K562 (cell line): ENCODE data around the gene TMEM127. TPM values are rescaled to one million over a fixed set of nuclear protein-coding genes. Genes with fewer than 3 reads are reported as not detected.
A peak's percentile ranks its signal among the peaks of the same experiment; 100 is the strongest.

ENCODE experiments used
- ATAC-seq: fragments of 200-7000 bp; cut with Tn5 transposase; 3 replicates; pipeline ENCODE4 v1.9.1; 2020; ENCODE audit warnings: moderate library complexity
- BruUV-seq: library from RNA; stranded (reverse); fragments of 400-500 nt; replicated peaks from 2 replicates; lab custom pipeline; 2021; lab: Mats Ljungman, UMichigan
- CTCF ChIA-PET: fragments of 300-600 bp; formaldehyde crosslinking; extraction: SDS; loops from one replicate; lab custom pipeline; 2021; ENCODE audit warnings: low intra/inter-chr PET ratio; lab: Yijun Ruan, JAX
- POLR2A ChIA-PET: fragments of 300-600, 350-650 bp; sonication (Branson Sonifier 250); formaldehyde crosslinking; extraction: SDS; loops from one replicate; lab custom pipeline; 2021; ENCODE audit warnings: antibody characterized with exemption, inconsistent platforms; lab: Yijun Ruan, JAX
- DNase-seq, 4 experiments: peaks; one replicate each; pipeline versions ENCODE4 v3.0.0 to v3.0.0-alpha.2; 2011 to 2018; ENCODE audit warnings: low spot score in 3 of 4, mixed read lengths in 3 of 4; ENCODE audit errors: extremely low read depth in 1 of 4
- FAIRE-seq: peaks from 2 replicates; lab custom pipeline; 2011; peaks lifted over from hg19 to GRCh38; lab: Jason Lieb, UNC
- H2AFZ ChIP-seq: 2 replicates; pipeline ENCODE4 v1.6.0; 2011; ENCODE audit warnings: low read depth, low read length, control low read depth, inconsistent platforms
- H3K27ac ChIP-seq: fragments of 200-600 bp; 3 replicates; pipeline ENCODE4 v1.8.0; 2011; ENCODE audit warnings: low read depth, mild to moderate bottlenecking, control low read depth, inconsistent platforms, low read length, moderate library complexity, mixed read lengths; ENCODE audit errors: extremely low read depth
- H3K27me3 ChIP-seq, 2 experiments: fragments of 300-600 bp in 1 of 2; 2 replicates in 1 of 2; 3 replicates in 1 of 2; pipeline versions ENCODE4 v1.6.0 to v1.8.0; 2011; ENCODE audit warnings: inconsistent platforms in 2 of 2, low read length in 2 of 2, mild to moderate bottlenecking in 1 of 2, mixed read lengths in 1 of 2, moderate library complexity in 1 of 2; ENCODE audit not compliant: control insufficient read depth in 2 of 2, insufficient read depth in 2 of 2
- H3K36me3 ChIP-seq: fragments of 300-600 bp; 3 replicates; pipeline ENCODE4 v1.8.0; 2011; ENCODE audit warnings: mild to moderate bottlenecking, low read length, inconsistent platforms; ENCODE audit not compliant: control insufficient read depth, insufficient read depth
- H3K4me1 ChIP-seq, 2 experiments: fragments of 200-600 bp in 1 of 2; replicated peaks in 1 of 2; 2 replicates in 1 of 2; 3 replicates in 1 of 2; pipeline versions ENCODE4 v1.5.1 to v1.8.0; 2011; ENCODE audit warnings: inconsistent platforms in 2 of 2, low read length in 2 of 2, mild to moderate bottlenecking in 1 of 2, mixed read lengths in 1 of 2, moderate library complexity in 1 of 2; ENCODE audit not compliant: control insufficient read depth in 2 of 2, insufficient read depth in 2 of 2
- H3K4me2 ChIP-seq: 2 replicates; pipeline ENCODE4 v1.6.1; 2011; ENCODE audit warnings: low read length, control low read depth, inconsistent platforms, mixed read lengths; ENCODE audit not compliant: insufficient read depth
- H3K4me3 ChIP-seq: fragments of 200-600 bp; sonication (generic), shearing (Covaris generic); 2 replicates; pipeline ENCODE4 v1.5.1; 2016; ENCODE audit warnings: control low read depth, inconsistent platforms
- H3K79me2 ChIP-seq: fragments of 200-600 bp; 3 replicates; pipeline ENCODE4 v1.8.0; 2011; ENCODE audit warnings: low read length, inconsistent platforms; ENCODE audit not compliant: control insufficient read depth, insufficient read depth
- H3K9ac ChIP-seq, 2 experiments: 2 replicates each; pipeline versions ENCODE4 v1.6.0 to v1.6.1; 2011; ENCODE audit warnings: low read depth in 2 of 2, low read length in 2 of 2, control low read depth in 1 of 2, inconsistent platforms in 1 of 2, mild to moderate bottlenecking in 1 of 2, mixed read lengths in 1 of 2; ENCODE audit not compliant: insufficient read depth in 1 of 2
- H3K9me1 ChIP-seq: one replicate; pipeline ENCODE4 v1.6.0; 2011; ENCODE audit warnings: inconsistent platforms, mild to moderate bottlenecking, low read length, moderate library complexity; ENCODE audit not compliant: control insufficient read depth, insufficient read depth
- H3K9me3 ChIP-seq: replicated peaks from 2 replicates; pipeline ENCODE4 v1.5.1; 2011; ENCODE audit warnings: low read depth, low read length, inconsistent platforms; ENCODE audit not compliant: control insufficient read depth, insufficient read depth
- H4K20me1 ChIP-seq: replicated peaks from 2 replicates; pipeline ENCODE4 v1.6.1; 2011; ENCODE audit warnings: low read length, inconsistent platforms, mixed read lengths; ENCODE audit not compliant: control insufficient read depth, insufficient read depth
- BHLHE40 ChIP-seq: IDR thresholded peaks from 2 replicates; pipeline ENCODE4 v1.6.1; 2011; ENCODE audit warnings: low read length, improper control_type of control experiment
- C11orf30 ChIP-seq: fragments of 450-650 bp; IDR thresholded peaks from 2 replicates; pipeline ENCODE4 v1.6.1; 2016; ENCODE audit warnings: low read depth, mild to moderate bottlenecking
- MAFF ChIP-seq: IDR thresholded peaks from 2 replicates; pipeline ENCODE4 v1.6.1; 2012; ENCODE audit warnings: low read length, improper control_type of control experiment
- MAFG ChIP-seq: fragments of 450-650 bp; conservative IDR thresholded peaks from 2 replicates; pipeline ENCODE4 v1.6.1; 2016; ENCODE audit warnings: missing genetic modification characterization, missing compliant biosample characterization
- MAFK ChIP-seq: IDR thresholded peaks from 2 replicates; pipeline ENCODE4 v1.6.1; 2011; ENCODE audit warnings: low read length, improper control_type of control experiment
- PTTG1 ChIP-seq: fragments of 450-650 bp; IDR thresholded peaks from 2 replicates; pipeline ENCODE4 v1.6.1; 2016; ENCODE audit warnings: low read depth, mild to moderate bottlenecking, missing genetic modification characterization, missing compliant biosample characterization
- STAT5A ChIP-seq: IDR thresholded peaks from 2 replicates; pipeline ENCODE4 v1.6.1; 2012; ENCODE audit warnings: low read length, inconsistent platforms, borderline replicate concordance
- ZBTB17 ChIP-seq: fragments of 450-650 bp; formaldehyde crosslinking; IDR thresholded peaks from 2 replicates; pipeline ENCODE4 v1.4.0; 2020; ENCODE audit warnings: mild to moderate bottlenecking
- ZNF316 ChIP-seq: fragments of 450-650 bp; IDR thresholded peaks from 2 replicates; pipeline ENCODE4 v1.6.1; 2016
- ZNF512 ChIP-seq: IDR thresholded peaks from 2 replicates; pipeline ENCODE4 v1.6.1; 2016; ENCODE audit warnings: missing genetic modification characterization, missing compliant biosample characterization
- WGBS: fragments of 100-300 bp; shearing (Covaris generic); methylation state at CpG from one replicate; pipeline ENCODE4 v1.1.6; 2016; ENCODE audit warnings: low coverage, mixed read lengths; ENCODE audit not compliant: insufficient coverage; ENCODE audit errors: missing lambda C conversion rate; 5-methylcytosine and 5-hydroxymethylcytosine counted together
- in situ Hi-C: fragments of 300-500 bp; cut with MboI; formaldehyde crosslinking; loops from 4 replicates; pipeline ENCODE4 v1.15.0; 2018; ENCODE audit warnings: inconsistent platforms, mixed read lengths
- intact Hi-C: fragments of 100-400 bp; cut with micrococcal nuclease; formaldehyde crosslinking; loops from 2 replicates; pipeline ENCODE4 v1.14.2; 2022
- polyA plus RNA-seq, 8 experiments: library from polyadenylated mRNA; depleted of rRNA in 4 of 8; stranded (reverse) in 5 of 8; unstranded in 3 of 8; fragments of >200 nt; fragmentation: Nextera tagmentation in 2 of 8; fragmentation: Illumina TruSeq in 1 of 8; extraction: Ambion mirVana in 2 of 8; extraction: Trizol in 1 of 8; gene quantifications; 2 replicates each; pipeline versions ENCODE4 v1.2.1 to v1.2.3, GENCODE V29; 2011 to 2014; ENCODE audit warnings: inconsistent platforms in 1 of 8, missing spikeins in 1 of 8
- total RNA-seq, 7 experiments: library from RNA; depleted of rRNA in 6 of 7; stranded (reverse); fragments of >200 nt in 6 of 7; fragmentation: Illumina TruSeq in 2 of 7; extraction: Trizol in 2 of 7; gene quantifications; 2 replicates each; pipeline versions ENCODE4 v1.2.1 to v1.2.3, GENCODE V29; 2011 to 2021; ENCODE audit warnings: low replicate concordance in 1 of 7

Gene TMEM127
- total and polyA plus RNA-seq, 9 of the 15 experiments (the other 6 are each of a cell fraction or from before 2014, with no cell fraction given): 1.7 to 20.0 (median 9.9) TPM

- POLR2A ChIA-PET: interaction anchor here (0.6 to 1.2 kb wide), 2 partner anchors 13 to 16 kb away, joined by 3 read pairs; no protein-coding TSS in a partner anchor
- in situ Hi-C loops (no loop called here), intact Hi-C loops (no loop called here)
- Histone ChIP-seq H3K4me2 (no peak overlapping the region), H3K36me3 (peaks cover 5% of the 10 kb centered on the region; the same call in 2 of the 3 replicates), H3K9ac (no peak overlapping the region), H2AFZ (no peak overlapping the region), H3K4me1 (peaks cover 8 to 12% of the 10 kb centered on the region in 2 experiments; a peak in 4 of 5 replicates), H3K27me3 (no peaks in the 10 kb centered on the region), H3K9me3 (no peaks in the 10 kb centered on the region), H3K27ac (no peak overlapping the region), H3K9me1 (no peaks in the 10 kb centered on the region), H3K79me2 (peaks cover 28% of the 10 kb centered on the region), H4K20me1 (peaks cover 7% of the 10 kb centered on the region), H3K4me3 (no peak overlapping the region)
- TF ChIP-seq ZBTB17 (CRISPR knock-in tag) (no peak), ZNF316 (peak; percentile 88), C11orf30 (peak; percentile 81), STAT5A (no peak), MAFK (peak; percentile 87), MAFG (tag) (peak; percentile 67), ZNF512 (tag) (no peak), MAFF (peak; percentile 83), BHLHE40 (no peak), PTTG1 (tag) (0 out of 2 replicates have a peak, but pooled peaks have one; percentile 0)
- FAIRE-seq (no peak), ATAC-seq (no peak), DNase-seq (no peak)
- no TSS peak for BruUV-seq
- CTCF ChIA-PET: no interaction called here
- 85% methylated on average over 4 of the region's 4 CpGs for WGBS
These were observed 53.5 kb downstream of the TMEM127 start for GRCh38 chr2:96212339-96212738.
